Forelimb muscle (tissue), 1 donor: ENCODE results near the gene GABRA1. TPM values are rescaled to one million over a fixed set of nuclear protein-coding genes. Genes with fewer than 3 reads are reported as not detected.

Experiments used
- polyA plus RNA-seq: library from polyadenylated mRNA; unstranded; fragments of 120-200 nt; gene quantifications from one replicate; pipeline ENCODE4 v1.2.1, GENCODE V29; 2013; ENCODE audit not compliant: insufficient read length

The GABRA1 gene
- polyA plus RNA-seq, 1 donor = not detected

Other genes with a start within 250 kb of the GABRA1 start
- not detected for gene GABRA6, start 162.4 kb upstream of the GABRA1 start, polyA plus RNA-seq
- gene GABRG2, start 219.7 kb downstream of the GABRA1 start, polyA plus RNA-seq = not detected